ENCODE measurements around the gene TTC34.

Gene TTC34

GRCh38 chr1:2595812-2596529 is 205.5 kb downstream of the TTC34 start:
- H2AFZ ChIP-seq (ENCODE audit: low read length, unreplicated experiment), result no peak overlapping the region
- no peaks in the 10 kb centered on the region for H3K4me1 ChIP-seq (ENCODE audit: control insufficient read depth, insufficient read depth, low read length, unreplicated experiment)
- H3K27ac ChIP-seq (ENCODE audit: low read depth, low read length), result no peak overlapping the region
- H3K4me3 ChIP-seq (ENCODE audit: low read depth, low read length), result no peak overlapping the region
- H3K36me3 ChIP-seq (ENCODE audit: insufficient read depth, low read length), result no peaks in the 10 kb centered on the region
- H3K27me3 ChIP-seq (ENCODE audit: insufficient read depth, low read length), result peaks cover 3% of the 10 kb centered on the region; the same call in 1 of the 2 replicates
- H3K79me2 ChIP-seq (ENCODE audit: control insufficient read depth, insufficient read depth, low read length, unreplicated experiment), result no peaks in the 10 kb centered on the region

- Histone ChIP-seq H3K79me2 (ENCODE audit: control insufficient read depth, insufficient read depth, low read length, unreplicated experiment) (no peaks in the 10 kb centered on the region), H3K36me3 (ENCODE audit: insufficient read depth, low read length) (no peaks in the 10 kb centered on the region), H3K4me3 (ENCODE audit: low read depth, low read length) (no peak overlapping the region), H2AFZ (ENCODE audit: low read length, unreplicated experiment) (no peak overlapping the region), H3K27me3 (ENCODE audit: insufficient read depth, low read length) (no peaks in the 10 kb centered on the region), H3K4me1 (ENCODE audit: control insufficient read depth, insufficient read depth, low read length, unreplicated experiment) (no peaks in the 10 kb centered on the region), H3K27ac (ENCODE audit: low read depth, low read length) (no peak overlapping the region)
Observed at GRCh38 chr1:2595261-2595811, 206.2 kb downstream of the TTC34 start.

- Histone ChIP-seq H3K4me3 (ENCODE audit: low read depth, low read length) (no peak overlapping the region), H2AFZ (ENCODE audit: low read length, unreplicated experiment) (no peak overlapping the region), H3K36me3 (ENCODE audit: insufficient read depth, low read length) (no peaks in the 10 kb centered on the region), H3K27ac (ENCODE audit: low read depth, low read length) (no peak overlapping the region), H3K27me3 (ENCODE audit: insufficient read depth, low read length) (no peaks in the 10 kb centered on the region), H3K79me2 (ENCODE audit: control insufficient read depth, insufficient read depth, low read length, unreplicated experiment) (no peaks in the 10 kb centered on the region), H3K4me1 (ENCODE audit: control insufficient read depth, insufficient read depth, low read length, unreplicated experiment) (no peaks in the 10 kb centered on the region)
Observed at GRCh38 chr1:2594641-2595131, 206.8 kb downstream of the TTC34 start.

- no peak overlapping the region for H3K27ac ChIP-seq (ENCODE audit: low read depth, low read length)
- H3K79me2 ChIP-seq (ENCODE audit: control insufficient read depth, insufficient read depth, low read length, unreplicated experiment), result no peaks in the 10 kb centered on the region
- H3K4me3 ChIP-seq (ENCODE audit: low read depth, low read length), result peak overlapping the region; percentile 56
- no peaks in the 10 kb centered on the region for H3K27me3 ChIP-seq (ENCODE audit: insufficient read depth, low read length)
- no peaks in the 10 kb centered on the region for H3K36me3 ChIP-seq (ENCODE audit: insufficient read depth, low read length)
- H3K4me1 ChIP-seq (ENCODE audit: control insufficient read depth, insufficient read depth, low read length, unreplicated experiment), result no peaks in the 10 kb centered on the region
- H2AFZ ChIP-seq (ENCODE audit: low read length, unreplicated experiment), result no peak overlapping the region
Observed at GRCh38 chr1:2594001-2594640, 207.4 kb downstream of the TTC34 start.

- Histone ChIP-seq H3K79me2 (ENCODE audit: control insufficient read depth, insufficient read depth, low read length, unreplicated experiment) (no peaks in the 10 kb centered on the region), H3K27ac (ENCODE audit: low read depth, low read length) (no peak overlapping the region)
Observed at GRCh38 chr1:2593251-2593878, 208.1 kb downstream of the TTC34 start.

GRCh38 chr1:2592672-2593071 is 208.8 kb downstream of the TTC34 start:
- Histone ChIP-seq H3K4me3 (ENCODE audit: low read depth, low read length) (no peak overlapping the region), H3K4me1 (ENCODE audit: control insufficient read depth, insufficient read depth, low read length, unreplicated experiment) (peaks cover 3% of the 10 kb centered on the region), H3K36me3 (ENCODE audit: insufficient read depth, low read length) (no peaks in the 10 kb centered on the region), H3K79me2 (ENCODE audit: control insufficient read depth, insufficient read depth, low read length, unreplicated experiment) (no peaks in the 10 kb centered on the region), H2AFZ (ENCODE audit: low read length, unreplicated experiment) (no peak overlapping the region), H3K27me3 (ENCODE audit: insufficient read depth, low read length) (no peaks in the 10 kb centered on the region), H3K27ac (ENCODE audit: low read depth, low read length) (no peak overlapping the region)

More at GRCh38 chr1:2593251-2593878, 208.1 kb downstream of the TTC34 start:
- H3K4me3 ChIP-seq (ENCODE audit: low read depth, low read length), result no peak overlapping the region
- H3K27me3 ChIP-seq (ENCODE audit: insufficient read depth, low read length), result no peaks in the 10 kb centered on the region
- H3K36me3 ChIP-seq (ENCODE audit: insufficient read depth, low read length), result no peaks in the 10 kb centered on the region
- no peak overlapping the region for H2AFZ ChIP-seq (ENCODE audit: low read length, unreplicated experiment)
- H3K4me1 ChIP-seq (ENCODE audit: control insufficient read depth, insufficient read depth, low read length, unreplicated experiment), result no peaks in the 10 kb centered on the region

- no peak overlapping the region for H2AFZ ChIP-seq (ENCODE audit: low read length, unreplicated experiment)
- H3K27ac ChIP-seq (ENCODE audit: low read depth, low read length), result no peak overlapping the region
- H3K79me2 ChIP-seq (ENCODE audit: control insufficient read depth, insufficient read depth, low read length, unreplicated experiment), result no peaks in the 10 kb centered on the region
- H3K4me1 ChIP-seq (ENCODE audit: control insufficient read depth, insufficient read depth, low read length, unreplicated experiment), result peaks cover 6% of the 10 kb centered on the region
- no peak overlapping the region for H3K4me3 ChIP-seq (ENCODE audit: low read depth, low read length)
- H3K36me3 ChIP-seq (ENCODE audit: insufficient read depth, low read length), result no peaks in the 10 kb centered on the region
- no peaks in the 10 kb centered on the region for H3K27me3 ChIP-seq (ENCODE audit: insufficient read depth, low read length)
Observed at GRCh38 chr1:2591581-2592261, 209.8 kb downstream of the TTC34 start.

GRCh38 chr1:2591233-2591580 is 210.3 kb downstream of the TTC34 start:
- Histone ChIP-seq H3K4me3 (ENCODE audit: low read depth, low read length) (no peak overlapping the region), H2AFZ (ENCODE audit: low read length, unreplicated experiment) (no peak overlapping the region), H3K36me3 (ENCODE audit: insufficient read depth, low read length) (no peaks in the 10 kb centered on the region), H3K4me1 (ENCODE audit: control insufficient read depth, insufficient read depth, low read length, unreplicated experiment) (peaks cover 6% of the 10 kb centered on the region), H3K27me3 (ENCODE audit: insufficient read depth, low read length) (no peaks in the 10 kb centered on the region), H3K79me2 (ENCODE audit: control insufficient read depth, insufficient read depth, low read length, unreplicated experiment) (no peaks in the 10 kb centered on the region), H3K27ac (ENCODE audit: low read depth, low read length) (no peak overlapping the region)

GRCh38 chr1:2590233-2591141 is 211.0 kb downstream of the TTC34 start:
- H3K4me3 ChIP-seq (ENCODE audit: low read depth, low read length), result no peak overlapping the region
- no peaks in the 10 kb centered on the region for H3K36me3 ChIP-seq (ENCODE audit: insufficient read depth, low read length)
- no peak overlapping the region for H3K27ac ChIP-seq (ENCODE audit: low read depth, low read length)
- peaks cover 6% of the 10 kb centered on the region for H3K4me1 ChIP-seq (ENCODE audit: control insufficient read depth, insufficient read depth, low read length, unreplicated experiment)
- no peak overlapping the region for H2AFZ ChIP-seq (ENCODE audit: low read length, unreplicated experiment)
- H3K27me3 ChIP-seq (ENCODE audit: insufficient read depth, low read length), result no peaks in the 10 kb centered on the region
- H3K79me2 ChIP-seq (ENCODE audit: control insufficient read depth, insufficient read depth, low read length, unreplicated experiment), result peaks cover 4% of the 10 kb centered on the region

All from ACC112 (cell line).